A204.1 (cell line): ENCODE results near the gene MYO1A.

ENCODE experiments used
- FAIRE-seq: peaks from 2 replicates; lab custom pipeline; 2012; peaks lifted over from hg19 to GRCh38; lab: Jason Lieb, UNC

MYO1A gene

DNA sequence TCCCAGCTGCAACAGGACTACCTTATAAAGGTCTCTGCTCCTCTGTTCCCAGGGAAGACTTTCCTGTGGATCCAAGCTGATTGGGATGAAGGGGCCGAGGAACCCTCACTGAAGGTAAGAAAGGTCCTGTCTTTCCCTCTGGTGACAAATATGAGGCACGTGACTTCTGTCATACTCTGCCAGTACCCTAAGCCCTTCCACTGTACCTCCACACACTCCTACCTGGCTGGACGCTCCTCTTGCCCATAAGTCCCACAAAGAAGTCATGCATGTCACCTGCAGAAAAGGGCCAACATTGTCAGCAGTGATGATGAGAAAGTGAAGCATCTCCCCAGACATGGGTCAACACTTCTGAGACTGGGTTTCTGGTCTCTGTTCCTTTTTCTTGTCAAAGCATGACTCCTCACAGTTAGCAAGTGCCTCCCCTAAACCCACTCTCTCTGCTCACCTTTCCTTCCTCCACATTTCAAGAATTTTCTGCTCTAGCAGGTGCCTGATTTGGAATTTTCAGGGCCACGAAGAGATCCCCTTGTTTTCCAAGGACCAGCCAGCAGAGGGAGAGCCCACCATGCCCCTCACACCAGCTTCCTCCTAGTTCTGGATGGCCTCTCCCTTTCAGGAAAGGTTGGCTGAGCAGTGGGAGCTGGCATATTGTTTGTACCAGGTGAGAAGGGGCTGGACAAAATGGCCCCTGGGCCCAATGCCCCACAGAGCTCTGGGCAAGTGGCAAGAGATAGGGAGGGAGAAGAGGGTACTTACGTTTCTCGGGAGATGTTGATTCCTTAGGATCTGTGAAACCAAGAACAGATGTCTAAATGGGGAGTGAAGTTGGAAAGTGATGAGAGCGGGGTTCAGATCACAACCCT lies 37.1 kb downstream of the MYO1A start:
- no peak for FAIRE-seq

DNA sequence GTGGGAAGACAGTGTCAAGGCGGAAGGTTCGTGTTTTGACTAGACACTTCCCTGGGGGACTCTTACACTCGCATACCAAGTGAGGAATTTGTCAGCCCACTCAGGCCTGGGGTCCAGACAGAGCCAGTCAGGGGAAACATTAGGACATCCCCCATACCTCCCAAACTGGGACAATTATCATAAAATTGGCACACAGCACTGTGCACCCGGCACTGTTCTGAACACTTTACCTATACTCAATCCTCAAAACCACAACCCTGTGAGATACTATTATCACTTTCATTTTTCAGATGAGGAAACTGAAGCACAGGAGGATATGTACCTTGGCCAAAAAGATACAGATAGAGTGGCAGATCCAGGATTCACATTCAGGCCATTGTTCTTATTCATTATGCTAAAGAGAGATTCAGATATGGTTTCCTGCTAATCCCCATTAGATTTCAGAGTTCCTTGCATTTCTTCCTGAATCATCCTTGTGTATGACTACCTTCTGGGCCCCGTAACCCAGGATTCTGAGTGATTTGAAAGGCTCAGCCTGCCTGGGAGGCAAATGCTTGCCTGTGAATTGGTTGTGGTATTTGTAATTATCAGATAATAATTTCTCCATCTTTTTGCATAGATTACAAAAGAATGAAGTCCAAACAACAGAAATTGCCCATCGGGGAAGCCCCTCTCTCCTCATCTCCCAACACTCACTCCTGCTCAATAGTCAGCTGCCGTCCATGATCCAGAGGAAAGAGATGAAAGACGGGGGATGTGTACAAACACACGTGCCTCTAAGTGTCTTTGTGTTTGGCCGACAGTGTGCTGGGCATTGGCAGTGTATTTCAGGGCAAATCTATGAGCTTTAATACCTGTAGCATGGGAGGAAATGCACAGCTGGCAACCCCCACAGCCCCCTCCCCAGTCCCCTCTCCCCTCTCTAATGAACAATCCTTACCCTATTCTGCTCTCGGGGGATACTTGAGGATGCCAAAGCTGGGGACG lies 38.2 kb downstream of the MYO1A start:
- FAIRE-seq, result no peak

DNA sequence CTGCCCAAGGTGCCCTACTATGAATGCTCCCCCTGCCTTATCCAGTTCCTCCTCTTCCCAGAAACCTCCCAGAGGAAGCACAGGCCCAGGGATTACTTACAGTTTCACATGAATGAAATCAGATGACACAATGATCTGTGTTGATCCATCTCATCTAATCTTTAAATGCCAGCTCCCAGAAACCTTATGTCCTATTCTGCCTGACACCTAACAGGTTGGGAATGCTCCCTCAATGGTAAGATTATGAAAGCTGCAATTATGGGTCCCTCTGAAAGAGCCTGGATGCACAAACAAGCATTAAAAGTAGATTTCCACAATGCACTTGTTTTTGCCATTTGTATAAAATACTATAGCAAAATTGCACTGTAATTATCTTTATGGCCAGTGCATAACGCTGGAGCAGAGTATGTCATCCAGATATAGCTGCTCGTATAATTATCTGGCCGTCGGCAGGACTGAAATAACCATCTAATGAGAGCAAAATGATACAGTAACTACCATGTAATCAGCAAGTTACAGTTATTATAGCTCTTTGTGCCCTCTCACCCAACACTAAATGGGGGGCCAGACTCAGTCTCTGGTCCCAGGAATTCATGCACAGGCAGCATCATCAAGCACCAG lies 39.2 kb downstream of the MYO1A start:
- no peak for FAIRE-seq

DNA sequence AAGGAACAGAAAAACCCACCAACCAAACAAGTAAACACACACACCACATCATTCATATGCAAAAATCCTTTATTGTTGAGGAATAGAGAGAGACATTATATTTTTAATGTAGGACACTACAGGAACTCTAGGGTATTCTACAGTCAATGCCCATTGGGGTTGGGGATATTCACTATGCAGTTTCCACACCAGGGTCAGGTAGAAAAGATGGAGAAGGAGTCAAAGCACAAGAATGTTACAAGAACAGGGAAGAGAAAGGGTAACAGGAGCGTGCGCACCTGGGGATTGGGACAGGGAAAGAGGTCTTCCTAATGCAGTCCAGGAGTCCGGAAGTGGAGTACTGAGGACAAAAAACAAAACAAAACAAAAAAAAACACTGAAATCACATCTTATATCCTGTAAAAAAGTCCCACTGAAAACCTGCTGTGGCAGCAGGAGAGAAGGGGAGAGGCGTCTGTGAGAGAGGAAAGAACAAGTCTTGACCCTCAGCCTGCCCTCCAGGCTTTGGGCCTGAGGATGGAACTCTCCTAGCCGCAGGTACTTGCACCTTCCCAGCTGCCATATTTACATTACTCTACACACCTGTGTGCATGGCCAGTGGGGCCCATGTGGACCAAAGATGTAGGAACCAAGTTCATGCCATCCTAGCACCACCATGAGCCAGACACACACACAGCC lies 39.8 kb downstream of the MYO1A start:
- no peak for FAIRE-seq

DNA sequence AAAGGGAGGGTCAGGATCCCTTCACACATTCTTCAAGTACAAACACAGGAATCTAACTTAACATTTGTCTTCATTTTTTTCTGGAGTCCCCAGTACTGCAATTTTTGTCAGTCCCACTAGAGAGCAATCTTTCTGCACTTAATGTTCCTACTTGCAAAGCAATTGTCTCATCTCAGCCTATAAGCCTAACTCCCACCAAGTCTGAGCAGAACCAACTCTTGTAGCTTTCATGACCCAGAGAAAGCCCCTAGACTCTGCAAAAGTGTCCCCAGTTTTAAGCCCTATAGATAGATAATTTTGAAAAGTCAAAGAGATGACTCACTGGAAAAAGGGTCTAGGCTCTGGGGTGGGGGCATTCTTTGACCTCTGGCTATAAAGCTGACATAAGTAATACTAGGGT lies 41.8 kb downstream of the MYO1A start:
- peak; percentile 85 for FAIRE-seq

DNA sequence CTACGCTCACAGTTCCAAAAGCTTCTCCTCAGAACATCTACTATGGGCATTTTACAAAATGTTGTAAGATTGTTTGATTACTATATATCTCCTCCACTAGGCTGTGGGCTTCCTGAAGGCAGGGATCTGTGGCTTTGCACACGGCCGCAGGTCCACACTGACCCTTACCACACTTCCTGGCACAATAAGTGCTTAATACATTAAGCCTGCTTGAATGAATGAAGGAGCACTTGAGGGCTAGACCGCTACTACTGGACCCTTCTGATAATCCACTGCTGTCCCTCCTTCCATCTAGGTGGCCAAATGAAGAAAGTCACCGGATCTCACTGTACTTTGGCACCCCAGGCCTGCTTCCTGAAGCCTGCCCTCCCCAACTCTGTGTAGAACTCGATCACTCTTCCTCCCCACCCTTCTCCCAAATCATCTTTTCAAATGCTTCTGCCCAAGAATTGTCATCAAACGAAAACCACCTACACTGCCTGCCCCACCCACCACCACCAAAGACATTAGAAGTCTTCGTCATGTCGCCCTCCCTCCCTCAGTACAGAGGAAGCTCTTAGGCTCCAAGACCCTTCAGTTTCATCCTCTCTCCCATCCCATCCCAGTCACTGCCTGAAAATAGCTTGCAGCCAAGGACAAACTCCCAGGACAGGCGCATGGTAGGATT lies 43.0 kb downstream of the MYO1A start:
- FAIRE-seq, result no peak

DNA sequence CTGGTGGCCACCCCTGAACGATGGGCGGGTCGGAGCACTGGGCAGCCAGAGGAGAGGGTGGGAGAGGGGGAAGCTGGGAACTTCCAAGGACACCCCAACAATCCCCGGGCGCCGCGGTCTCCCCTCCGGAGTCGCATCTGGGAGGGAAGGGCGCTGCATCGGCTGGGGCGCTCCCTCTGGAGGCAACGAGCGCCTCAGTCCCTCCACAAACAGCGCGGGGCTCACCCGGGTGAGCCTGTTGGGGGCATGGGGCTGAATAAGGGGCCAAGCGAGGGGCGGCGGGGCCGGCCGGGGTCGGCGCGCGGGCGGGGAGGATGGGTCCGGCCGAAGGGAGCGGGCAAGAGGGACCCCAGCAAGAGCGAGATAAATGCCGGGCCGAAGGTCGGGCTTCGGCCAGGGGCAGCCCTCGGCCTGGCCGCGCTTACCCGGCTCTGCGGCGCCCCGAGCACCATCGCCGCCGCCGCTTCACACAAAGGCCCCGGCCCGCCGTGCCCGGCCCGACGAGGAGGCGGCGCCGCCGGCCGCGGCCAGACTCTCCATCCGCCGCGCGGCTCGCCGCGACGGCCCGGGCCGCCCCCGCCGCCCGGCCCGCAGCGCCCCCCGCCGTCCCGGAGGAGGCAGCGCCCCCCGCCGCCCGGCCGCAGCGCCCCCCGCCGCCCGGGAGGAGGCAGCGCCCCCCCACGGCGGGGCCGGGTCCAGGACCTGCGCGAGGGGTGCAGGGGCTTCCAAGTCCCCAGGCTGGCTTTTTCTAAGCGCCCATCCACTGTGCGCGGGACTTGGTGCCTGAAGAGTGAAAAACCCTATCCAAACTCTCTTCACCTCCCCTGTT lies 43.7 kb downstream of the MYO1A start, which contains the start of gene ZBTB39:
ZBTB39 (minus strand) TSS at position 567 of the 829 bp plus-strand sequence. CDS start 1,629 bp downstream, outside the sequence.
- no peak for FAIRE-seq

DNA sequence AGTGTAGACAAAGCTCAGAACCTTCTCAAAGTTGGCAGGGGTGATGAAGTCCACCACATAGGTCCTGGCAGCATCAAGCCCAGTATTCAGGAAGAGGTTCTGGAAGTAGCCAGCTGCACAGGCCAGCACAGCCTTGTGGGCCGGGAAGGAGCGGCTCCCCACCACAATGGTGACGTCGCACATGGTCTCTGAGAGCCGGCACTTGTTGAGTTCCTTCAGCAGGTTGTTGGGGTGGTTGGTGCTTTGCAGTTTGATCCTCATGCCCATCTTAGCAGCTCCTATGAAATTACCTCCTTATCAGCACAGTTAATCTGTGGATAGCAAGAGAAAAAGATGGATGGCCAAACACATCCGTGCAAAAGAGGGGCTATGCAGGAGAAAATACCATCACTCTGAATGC lies 45.3 kb downstream of the MYO1A start:
- FAIRE-seq, result no peak

DNA sequence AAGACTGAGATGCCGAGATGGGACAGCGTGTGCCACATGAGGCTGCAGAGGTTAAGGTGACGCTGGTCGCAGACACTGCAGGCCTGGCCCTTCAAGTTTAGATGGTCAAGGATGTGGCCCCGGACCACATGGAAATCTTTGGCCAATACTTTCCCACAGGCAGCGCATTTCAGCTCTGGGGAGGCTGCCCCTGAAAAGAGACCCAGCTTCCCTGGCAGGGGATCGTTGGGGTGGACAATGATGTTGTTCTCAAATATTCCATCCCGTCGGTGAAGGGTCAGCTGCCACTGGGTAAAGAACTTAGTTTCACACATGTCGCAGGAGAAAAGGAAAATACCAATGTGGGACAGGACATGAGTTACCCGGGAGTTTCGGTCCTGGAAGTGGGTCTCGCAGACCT lies 46.5 kb downstream of the MYO1A start:
- FAIRE-seq, result no peak

DNA sequence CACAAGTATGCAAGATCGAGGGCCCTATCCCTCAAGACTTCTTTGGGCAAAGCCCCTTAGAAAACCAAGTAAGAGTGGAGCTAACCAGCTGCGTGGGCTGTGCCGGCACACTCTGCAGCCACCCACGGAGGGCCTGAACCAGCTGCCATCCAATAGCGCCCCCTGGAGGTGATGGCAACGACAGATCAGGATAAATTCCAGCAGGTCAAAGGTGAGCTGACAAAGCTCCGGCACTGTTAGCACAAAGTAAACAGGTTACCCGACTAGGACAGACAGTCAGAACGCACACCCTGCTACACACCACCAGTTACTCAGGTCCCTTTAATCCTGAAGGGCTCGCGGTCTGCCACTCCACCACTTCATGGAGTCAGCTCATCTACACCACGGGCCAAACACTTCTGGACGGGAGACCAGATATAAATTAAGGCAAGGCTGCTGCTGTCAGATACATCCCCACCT lies 48.5 kb downstream of the MYO1A start:
- FAIRE-seq, result no peak

DNA sequence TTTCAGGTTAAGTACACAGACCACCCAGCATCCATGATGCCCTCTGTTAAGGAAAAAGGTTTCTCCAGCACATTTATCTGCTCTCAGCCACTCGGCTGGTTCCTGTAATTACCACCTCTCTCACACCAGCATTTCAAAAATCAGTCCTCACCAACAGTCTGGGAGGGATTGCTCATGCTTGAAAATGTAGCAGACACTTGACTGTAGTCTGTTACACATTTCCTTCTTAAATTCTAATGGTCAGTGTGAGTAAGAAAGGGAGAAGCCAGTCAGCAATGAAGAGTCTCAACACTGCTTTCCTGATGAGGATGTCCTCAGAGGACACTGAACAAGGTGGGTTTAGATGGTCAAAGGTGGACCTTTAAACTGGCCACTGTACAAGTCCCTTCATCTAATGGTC lies 49.5 kb downstream of the MYO1A start:
- FAIRE-seq, result no peak

DNA sequence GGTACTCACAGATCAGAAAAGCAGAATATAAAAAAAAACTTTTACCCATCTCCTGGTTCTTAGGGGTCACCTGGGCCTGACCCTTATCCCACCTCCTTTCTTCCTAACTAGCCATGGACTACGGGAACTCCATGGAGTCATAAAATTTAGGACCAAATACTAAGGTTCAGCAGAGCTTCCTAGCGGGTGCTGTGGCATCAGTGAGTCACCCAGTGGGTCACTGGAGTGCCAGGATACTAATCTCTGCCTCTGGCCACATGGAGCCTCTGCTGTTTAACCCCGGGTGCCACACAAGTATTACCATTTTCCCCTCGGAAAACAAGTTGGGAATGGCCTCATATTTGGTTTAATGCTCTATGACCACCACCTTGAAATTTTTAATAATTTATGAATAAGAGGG lies 50.5 kb downstream of the MYO1A start:
- no peak for FAIRE-seq

DNA sequence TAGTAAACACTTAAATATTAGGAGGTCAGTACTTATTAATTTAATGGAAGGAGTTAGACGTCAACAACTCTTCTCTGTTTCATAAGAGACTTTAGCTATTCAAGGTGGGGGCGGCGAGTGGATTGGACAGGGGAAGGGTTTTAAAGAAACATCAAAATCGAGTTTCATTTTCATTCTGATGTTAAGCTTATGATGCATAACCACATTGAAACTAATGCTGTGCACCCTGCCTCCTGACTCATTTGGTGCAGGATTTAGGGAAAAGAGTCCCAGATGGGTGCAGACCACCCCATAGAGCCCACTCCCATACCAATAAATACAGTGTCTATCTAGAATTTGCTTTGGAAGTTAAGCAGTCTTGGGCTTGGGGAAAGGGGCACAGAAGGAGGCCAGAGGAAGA lies 50.9 kb downstream of the MYO1A start:
- no peak for FAIRE-seq

DNA sequence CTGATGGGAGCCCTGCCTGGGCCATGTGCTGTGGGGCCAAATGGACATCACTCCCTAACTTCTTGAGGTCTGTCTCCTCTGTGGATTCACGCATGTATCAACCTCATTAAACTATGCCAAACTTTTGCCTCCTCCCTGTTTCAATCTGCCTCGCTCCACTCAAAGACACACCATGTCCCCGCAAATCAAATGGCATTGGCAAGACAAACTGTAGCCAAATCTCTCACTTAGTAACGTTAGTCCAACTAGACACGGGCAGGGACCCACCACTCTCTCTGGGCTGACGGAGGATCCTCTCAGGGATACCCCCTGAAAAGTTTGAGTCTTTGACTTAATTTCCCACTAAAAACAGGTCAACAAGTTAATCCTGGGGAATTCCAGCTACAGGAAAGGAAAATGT lies 51.6 kb downstream of the MYO1A start:
- FAIRE-seq, result no peak

DNA sequence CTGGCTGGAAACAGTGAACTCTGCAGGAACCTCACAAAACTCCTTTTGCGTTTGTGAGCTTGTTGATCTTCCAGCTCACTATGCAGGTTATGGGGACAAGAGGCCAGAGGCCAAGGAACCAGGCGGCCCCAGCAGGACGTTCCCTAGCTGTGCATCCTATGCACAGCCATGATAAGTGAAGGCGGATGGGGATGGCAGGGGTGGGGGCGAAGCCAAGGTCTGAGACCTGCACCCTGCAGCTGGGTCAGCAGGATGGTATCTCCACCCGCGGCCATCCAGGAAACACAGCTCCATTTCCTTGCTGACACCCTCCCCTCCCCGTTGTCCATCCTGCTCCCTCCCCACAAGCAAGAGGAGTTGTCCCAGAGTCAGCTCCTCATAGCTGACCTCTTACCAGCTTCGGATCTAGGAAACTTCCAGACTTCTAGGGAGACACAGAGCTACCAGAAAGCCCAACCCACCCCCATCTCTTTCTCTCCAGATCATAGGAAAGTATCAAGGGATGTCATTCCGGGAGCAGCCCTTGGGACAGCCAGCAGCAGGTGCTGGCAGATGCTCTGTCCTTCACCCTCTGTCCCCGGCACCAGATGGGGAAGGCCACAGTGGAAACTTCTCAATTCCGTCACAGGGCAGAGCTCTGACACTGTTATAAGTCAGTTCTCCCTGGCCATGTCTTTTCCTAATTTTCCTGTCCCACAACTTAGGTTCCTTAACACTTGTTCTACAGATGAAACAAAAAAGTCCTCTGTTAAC lies 53.0 kb downstream of the MYO1A start:
- no peak for FAIRE-seq

DNA sequence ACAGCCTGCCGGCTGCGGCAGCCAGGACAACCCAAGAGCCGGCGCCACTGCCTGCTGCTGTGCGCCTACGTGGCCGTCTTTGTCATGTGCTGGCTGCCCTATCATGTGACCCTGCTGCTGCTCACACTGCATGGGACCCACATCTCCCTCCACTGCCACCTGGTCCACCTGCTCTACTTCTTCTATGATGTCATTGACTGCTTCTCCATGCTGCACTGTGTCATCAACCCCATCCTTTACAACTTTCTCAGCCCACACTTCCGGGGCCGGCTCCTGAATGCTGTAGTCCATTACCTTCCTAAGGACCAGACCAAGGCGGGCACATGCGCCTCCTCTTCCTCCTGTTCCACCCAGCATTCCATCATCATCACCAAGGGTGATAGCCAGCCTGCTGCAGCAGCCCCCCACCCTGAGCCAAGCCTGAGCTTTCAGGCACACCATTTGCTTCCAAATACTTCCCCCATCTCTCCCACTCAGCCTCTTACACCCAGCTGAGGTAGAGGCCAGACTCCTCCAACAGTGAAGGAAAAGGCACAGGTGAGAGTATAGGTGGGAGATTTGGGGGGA lies 53.9 kb downstream of the MYO1A start:
- FAIRE-seq, result no peak

DNA sequence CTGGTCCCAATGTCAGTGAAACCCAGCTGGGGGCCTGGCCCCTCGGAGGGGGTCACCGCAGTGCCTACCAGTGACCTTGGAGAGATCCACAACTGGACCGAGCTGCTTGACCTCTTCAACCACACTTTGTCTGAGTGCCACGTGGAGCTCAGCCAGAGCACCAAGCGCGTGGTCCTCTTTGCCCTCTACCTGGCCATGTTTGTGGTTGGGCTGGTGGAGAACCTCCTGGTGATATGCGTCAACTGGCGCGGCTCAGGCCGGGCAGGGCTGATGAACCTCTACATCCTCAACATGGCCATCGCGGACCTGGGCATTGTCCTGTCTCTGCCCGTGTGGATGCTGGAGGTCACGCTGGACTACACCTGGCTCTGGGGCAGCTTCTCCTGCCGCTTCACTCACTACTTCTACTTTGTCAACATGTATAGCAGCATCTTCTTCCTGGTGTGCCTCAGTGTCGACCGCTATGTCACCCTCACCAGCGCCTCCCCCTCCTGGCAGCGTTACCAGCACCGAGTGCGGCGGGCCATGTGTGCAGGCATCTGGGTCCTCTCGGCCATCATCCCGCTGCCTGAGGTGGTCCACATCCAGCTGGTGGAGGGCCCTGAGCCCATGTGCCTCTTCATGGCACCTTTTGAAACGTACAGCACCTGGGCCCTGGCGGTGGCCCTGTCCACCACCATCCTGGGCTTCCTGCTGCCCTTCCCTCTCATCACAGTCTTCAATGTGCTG lies 54.6 kb downstream of the MYO1A start:
- FAIRE-seq, result no peak

DNA sequence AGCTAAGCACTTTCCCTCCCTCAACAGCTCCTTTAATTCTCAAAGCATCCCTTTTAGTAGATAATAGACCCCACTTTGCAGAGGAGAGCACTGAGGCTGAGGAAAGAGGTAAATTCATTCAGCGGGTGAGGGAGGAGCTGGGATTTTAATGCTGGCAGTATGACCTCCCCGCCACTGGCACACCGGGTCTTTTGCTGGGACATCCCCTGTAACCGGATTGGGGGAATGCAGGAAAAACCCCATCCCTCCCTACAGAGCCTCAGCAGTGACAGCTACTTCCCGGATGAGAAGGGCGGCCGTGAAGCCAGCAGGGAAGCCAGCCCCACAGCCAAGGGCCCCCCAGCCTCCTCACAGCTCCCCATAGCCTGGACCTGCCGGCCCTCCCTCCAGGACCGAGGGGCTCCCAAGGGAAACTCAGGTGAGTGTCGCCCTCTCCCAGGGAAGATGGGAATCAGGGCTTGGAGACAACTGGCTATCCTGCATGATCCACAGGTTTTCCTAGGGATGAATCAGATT lies 55.6 kb downstream of the MYO1A start:
- FAIRE-seq, result no peak
